Right lobe of liver (tissue), 4 donors: ENCODE results near the gene SLC22A16.

Experiments
- POLR2A ChIP-seq: fragments of 450-650 bp; IDR thresholded peaks from one replicate; pipeline ENCODE4 v1.6.1; 2017; ENCODE audit warnings: antibody characterized with exemption, mild to moderate bottlenecking
- TF ChIP-seq, protein P1 (sequence below), 4 donors: fragments of 200-600 bp in 3 of 4; fragments of 450-650 bp in 1 of 4; IDR thresholded peaks; one replicate each; pipeline versions ENCODE4 v1.5.1 to v1.8.0; 2016 to 2022; ENCODE audit warnings: antibody characterized with exemption in 4 of 4, mild to moderate bottlenecking in 2 of 4
- donor health status: DM: no; HTN: no; CAD: no.
- donor health status: DM: no; HTN: no; CAD: no.
- donor health status: DM: no; HTN: yes; CAD: no.

DNA sequence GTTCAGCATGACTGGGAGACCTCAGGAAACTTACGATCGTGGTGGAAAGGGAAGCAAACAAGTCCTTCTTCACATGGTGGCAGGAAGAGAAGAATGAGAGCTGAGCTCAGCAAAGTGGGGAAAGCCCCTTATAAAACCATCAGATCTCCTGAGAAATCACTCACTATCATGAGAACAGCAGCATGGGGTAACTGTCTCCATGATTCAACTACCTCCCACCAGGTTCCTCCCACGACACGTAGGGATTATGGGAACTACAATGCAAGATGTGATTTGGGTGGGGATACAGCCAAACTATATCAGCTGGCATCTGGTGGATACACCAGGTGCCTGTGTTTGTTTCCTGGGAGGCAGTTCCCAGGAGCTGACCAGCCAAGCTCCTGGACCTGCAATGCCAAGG lies 65.9 kb downstream of the SLC22A16 start:
- TF ChIP-seq, protein P1, sequence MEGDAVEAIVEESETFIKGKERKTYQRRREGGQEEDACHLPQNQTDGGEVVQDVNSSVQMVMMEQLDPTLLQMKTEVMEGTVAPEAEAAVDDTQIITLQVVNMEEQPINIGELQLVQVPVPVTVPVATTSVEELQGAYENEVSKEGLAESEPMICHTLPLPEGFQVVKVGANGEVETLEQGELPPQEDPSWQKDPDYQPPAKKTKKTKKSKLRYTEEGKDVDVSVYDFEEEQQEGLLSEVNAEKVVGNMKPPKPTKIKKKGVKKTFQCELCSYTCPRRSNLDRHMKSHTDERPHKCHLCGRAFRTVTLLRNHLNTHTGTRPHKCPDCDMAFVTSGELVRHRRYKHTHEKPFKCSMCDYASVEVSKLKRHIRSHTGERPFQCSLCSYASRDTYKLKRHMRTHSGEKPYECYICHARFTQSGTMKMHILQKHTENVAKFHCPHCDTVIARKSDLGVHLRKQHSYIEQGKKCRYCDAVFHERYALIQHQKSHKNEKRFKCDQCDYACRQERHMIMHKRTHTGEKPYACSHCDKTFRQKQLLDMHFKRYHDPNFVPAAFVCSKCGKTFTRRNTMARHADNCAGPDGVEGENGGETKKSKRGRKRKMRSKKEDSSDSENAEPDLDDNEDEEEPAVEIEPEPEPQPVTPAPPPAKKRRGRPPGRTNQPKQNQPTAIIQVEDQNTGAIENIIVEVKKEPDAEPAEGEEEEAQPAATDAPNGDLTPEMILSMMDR (IDR thresholded peaks at IDR 0.05) = no peak
- TF ChIP-seq POLR2A = no peak
